HL-60 (cell line): ENCODE results near the gene MRPL20.
"Not testable (repeated sequence)": the region's sequence is repeated elsewhere in the genome, so short reads cannot be mapped to it uniquely, and the experiment has no call there.

ENCODE experiments used
- DNase-seq, 2 experiments: peaks; one replicate each; pipeline ENCODE4 v3.0.0-alpha.2; 2010 to 2020; ENCODE audit warnings: low read depth in 1 of 2, low spot score in 1 of 2
- H3K27ac ChIP-seq: fragments of 250-450 bp; sonication (Bioruptor Pico); replicated peaks from 2 replicates; pipeline ENCODE4 v1.5.1; 2020; ENCODE audit warnings: mild to moderate bottlenecking, moderate library complexity
- H3K27me3 ChIP-seq: fragments of 250-450 bp; sonication (Bioruptor Pico); 2 replicates; pipeline ENCODE4 v1.5.1; 2021; ENCODE audit warnings: mild to moderate bottlenecking, moderate library complexity; ENCODE audit not compliant: insufficient read depth, poor library complexity, severe bottlenecking
- H3K4me3 ChIP-seq: replicated peaks from 2 replicates; pipeline ENCODE4 v1.5.1; 2011; ENCODE audit warnings: mild to moderate bottlenecking, control low read depth, low read length; ENCODE audit not compliant: insufficient read depth
- CTCF ChIP-seq: IDR thresholded peaks from one replicate; pipeline ENCODE4 v1.5.1; 2011; ENCODE audit warnings: low read length, control low read depth, inconsistent platforms; ENCODE audit not compliant: insufficient read depth
- GABPA ChIP-seq: IDR thresholded peaks from 2 replicates; pipeline ENCODE4 v1.6.1; 2012; ENCODE audit warnings: low read depth
- POLR2AphosphoS5 ChIP-seq: IDR thresholded peaks from 2 replicates; pipeline ENCODE4 v1.6.1; 2012; ENCODE audit warnings: low read depth
- REST ChIP-seq: IDR thresholded peaks from 2 replicates; pipeline ENCODE4 v1.6.1; 2012; ENCODE audit warnings: low read depth; ENCODE audit not compliant: insufficient replicate concordance
- SPI1 ChIP-seq: IDR thresholded peaks from 2 replicates; pipeline ENCODE4 v1.6.1; 2012; ENCODE audit warnings: low read depth, mild to moderate bottlenecking, borderline replicate concordance

MRPL20 gene

GRCh38 chr1:1371746-1372711 is 35.1 kb downstream of the MRPL20 start:
- DNase-seq = peak; percentile 54 to 61
- H3K4me3 ChIP-seq = peak overlapping the region; percentile 14
- H3K27me3 ChIP-seq = no peaks in the 10 kb centered on the region
- H3K27ac ChIP-seq = no peak overlapping the region
- no peak for TF ChIP-seq REST
- TF ChIP-seq CTCF = peak; percentile 85

GRCh38 chr1:1371364-1371745 is 35.7 kb downstream of the MRPL20 start:
- H3K4me3 ChIP-seq = peak overlapping the region; percentile 14; the same call in 1 of the 2 replicates
- peak; percentile 86 for TF ChIP-seq POLR2AphosphoS5
- no peak for TF ChIP-seq SPI1
- peak; percentile 78 to 80 for DNase-seq
- H3K27me3 ChIP-seq = no peaks in the 10 kb centered on the region
- no peak overlapping the region for H3K27ac ChIP-seq

- Histone ChIP-seq H3K27ac (no peak overlapping the region), H3K27me3 (no peaks in the 10 kb centered on the region), H3K4me3 (no peak overlapping the region)
- no peak for DNase-seq
- TF ChIP-seq REST = no peak
- TF ChIP-seq SPI1 = no peak
- TF ChIP-seq POLR2AphosphoS5 = no peak
- no peak for TF ChIP-seq CTCF
Measured at GRCh38 chr1:1370771-1371300, 36.3 kb downstream of the MRPL20 start.

GRCh38 chr1:1370094-1370493 is 37.0 kb downstream of the MRPL20 start:
- not testable (repeated sequence) for H3K27me3 ChIP-seq, H3K27ac ChIP-seq, DNase-seq, H3K4me3 ChIP-seq

- Histone ChIP-seq H3K27ac (no peak overlapping the region), H3K4me3 (no peak overlapping the region), H3K27me3 (no peaks in the 10 kb centered on the region)
- no peak for DNase-seq
- TF ChIP-seq SPI1 = no peak
- no peak for TF ChIP-seq GABPA
- no peak for TF ChIP-seq CTCF
- TF ChIP-seq REST = no peak
- no peak for TF ChIP-seq POLR2AphosphoS5
Measured at GRCh38 chr1:1367315-1367714, 39.8 kb downstream of the MRPL20 start.
